ENCODE data around the gene TBXT. TPM values are rescaled to one million over a fixed set of nuclear protein-coding genes. Genes with fewer than 3 reads are reported as not detected.

TBXT gene
- not detected in 2 replicates for total RNA-seq

GRCh38 chr6:166167801-166168615, at the start of gene TBXT:
Gene TBXT (minus strand): TSS chr6:166167851. CDS start chr6:166167591, 260 bp downstream.

Small RNA genes within 50 kb of the gene (small RNA-seq; reads per million reads assigned to genes)
- gene RNU6-153P, result not detected

Other genes starting within 250 kb of the TBXT start
- gene PRR18, start 140.5 kb upstream of the TBXT start, total RNA-seq, result not detected in 2 replicates
- gene SFT2D1, start 174.7 kb upstream of the TBXT start, total RNA-seq, result 20.2 and 29.4 TPM in 2 replicates
- gene MPC1, start 215.1 kb upstream of the TBXT start, total RNA-seq, result 24.1 and 31.3 TPM in 2 replicates